GM03348 (cell line): Measurements from ENCODE around the gene RPS2.

Experiments used
- DNase-seq: peaks from one replicate; pipeline ENCODE4 v3.0.0; 2012; ENCODE audit warnings: low spot score

The RPS2 gene

GRCh38 chr16:1998852-1999801 lies 34.5 kb upstream of the RPS2 start:
- no peak for DNase-seq

- no peak for DNase-seq
Measured at GRCh38 chr16:1998360-1998835, 33.8 kb upstream of the RPS2 start.

GRCh38 chr16:1997494-1998359 lies 33.1 kb upstream of the RPS2 start:
- DNase-seq: peak; percentile 49

GRCh38 chr16:1993731-1994131 lies 29.1 kb upstream of the RPS2 start:
- DNase-seq: no peak

- no peak for DNase-seq
Measured at GRCh38 chr16:1992704-1993317, 28.2 kb upstream of the RPS2 start.

GRCh38 chr16:1991948-1992703 lies 27.5 kb upstream of the RPS2 start:
- peak; percentile 97 for DNase-seq

GRCh38 chr16:1991588-1991947 lies 26.9 kb upstream of the RPS2 start:
- DNase-seq: no peak

GRCh38 chr16:1991135-1991551 lies 26.5 kb upstream of the RPS2 start:
- no peak for DNase-seq

GRCh38 chr16:1990351-1991134 lies 25.9 kb upstream of the RPS2 start:
- DNase-seq: no peak

GRCh38 chr16:1990101-1990350 lies 25.4 kb upstream of the RPS2 start:
- no peak for DNase-seq

- peak; percentile 47 for DNase-seq
Measured at GRCh38 chr16:1989209-1990100, 24.8 kb upstream of the RPS2 start, which contains the start of gene SYNGR3. SYNGR3 (plus strand) TSS chr16:1989970; CDS start chr16:1990103, 133 bp downstream.

GRCh38 chr16:1987198-1987597 lies 22.6 kb upstream of the RPS2 start:
- DNase-seq: no peak

GRCh38 chr16:1985466-1986150 lies 21.0 kb upstream of the RPS2 start:
- no peak for DNase-seq

- DNase-seq: peak; percentile 31
Measured at GRCh38 chr16:1984347-1985225, 20.0 kb upstream of the RPS2 start.

GRCh38 chr16:1983544-1984346 lies 19.1 kb upstream of the RPS2 start, which contains the start of gene GFER:
GFER (plus strand) TSS chr16:1984193; CDS start chr16:1984219, 26 bp downstream.
- DNase-seq: peak; percentile 99

- no peak for DNase-seq
Measured at GRCh38 chr16:1982991-1983543, 18.4 kb upstream of the RPS2 start.

- no peak for DNase-seq
Measured at GRCh38 chr16:1982013-1982433, 17.4 kb upstream of the RPS2 start.
